Uterus (tissue), 2 donors: Measurements from ENCODE around the gene HNRNPL.

Source experiments
- POLR2A ChIP-seq, 2 donors: fragments of 450-650 bp; IDR thresholded peaks; one replicate each; pipeline ENCODE4 v1.6.1; 2016; ENCODE audit warnings: antibody characterized with exemption in 2 of 2, mild to moderate bottlenecking in 1 of 2, moderate library complexity in 1 of 2
- TF ChIP-seq, protein P1 (sequence below), 4 experiments: fragments of 200-600 bp in 2 of 4; fragments of 450-650 bp in 2 of 4; sonication (generic) in 2 of 4; IDR thresholded peaks; one replicate each; pipeline ENCODE4 v1.5.1; 2016 to 2019; ENCODE audit warnings: antibody characterized with exemption in 4 of 4, mild to moderate bottlenecking in 2 of 4, moderate library complexity in 1 of 4

DNA sequence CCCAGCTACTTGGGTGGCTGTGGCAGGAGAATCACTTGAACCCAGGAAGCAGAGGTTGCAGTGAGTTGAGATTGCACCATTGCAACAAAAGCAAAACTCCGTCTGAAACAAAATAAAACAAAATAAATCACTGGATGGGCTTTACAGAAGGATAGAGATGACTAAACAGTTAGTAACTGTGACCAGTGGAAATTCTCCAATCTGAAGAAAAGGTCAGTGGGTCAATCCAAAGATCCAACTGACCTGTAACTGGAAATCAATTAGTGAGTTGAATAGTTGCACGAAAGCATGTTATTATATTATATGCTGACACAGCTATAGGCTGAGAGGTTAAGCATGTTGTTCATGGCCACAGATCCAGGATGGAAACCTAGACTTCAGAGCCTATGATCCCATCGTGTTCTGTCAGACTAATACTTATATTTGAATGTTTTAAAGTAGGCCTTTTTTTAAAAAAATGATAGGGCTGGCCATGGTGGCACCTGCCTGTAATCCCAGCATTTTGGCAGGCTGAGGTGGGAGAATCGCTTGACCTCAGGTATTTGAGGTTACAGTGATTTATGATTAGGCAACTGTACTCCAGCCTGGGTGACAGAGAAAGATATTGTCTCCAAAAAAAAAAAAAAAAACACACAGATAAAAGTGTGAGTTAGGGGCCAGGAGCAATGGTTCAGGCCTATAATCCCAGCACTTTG lies 19.6 kb downstream of the HNRNPL start:
- TF ChIP-seq, protein P1, sequence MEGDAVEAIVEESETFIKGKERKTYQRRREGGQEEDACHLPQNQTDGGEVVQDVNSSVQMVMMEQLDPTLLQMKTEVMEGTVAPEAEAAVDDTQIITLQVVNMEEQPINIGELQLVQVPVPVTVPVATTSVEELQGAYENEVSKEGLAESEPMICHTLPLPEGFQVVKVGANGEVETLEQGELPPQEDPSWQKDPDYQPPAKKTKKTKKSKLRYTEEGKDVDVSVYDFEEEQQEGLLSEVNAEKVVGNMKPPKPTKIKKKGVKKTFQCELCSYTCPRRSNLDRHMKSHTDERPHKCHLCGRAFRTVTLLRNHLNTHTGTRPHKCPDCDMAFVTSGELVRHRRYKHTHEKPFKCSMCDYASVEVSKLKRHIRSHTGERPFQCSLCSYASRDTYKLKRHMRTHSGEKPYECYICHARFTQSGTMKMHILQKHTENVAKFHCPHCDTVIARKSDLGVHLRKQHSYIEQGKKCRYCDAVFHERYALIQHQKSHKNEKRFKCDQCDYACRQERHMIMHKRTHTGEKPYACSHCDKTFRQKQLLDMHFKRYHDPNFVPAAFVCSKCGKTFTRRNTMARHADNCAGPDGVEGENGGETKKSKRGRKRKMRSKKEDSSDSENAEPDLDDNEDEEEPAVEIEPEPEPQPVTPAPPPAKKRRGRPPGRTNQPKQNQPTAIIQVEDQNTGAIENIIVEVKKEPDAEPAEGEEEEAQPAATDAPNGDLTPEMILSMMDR (IDR thresholded peaks at IDR 0.05) = no peak
- TF ChIP-seq POLR2A (IDR thresholded peaks at IDR 0.05) = no peak
